ENCODE results near the gene TMEM131L.
A peak's percentile ranks its signal among the peaks of the same experiment; 100 is the strongest.

TMEM131L gene

GRCh38 chr4:153679486-153679885, 213.3 kb downstream of the TMEM131L start:
- no peaks in the 10 kb centered on the region for H3F3A ChIP-seq (ENCODE audit: insufficient read depth, low read length)
- no peak overlapping the region for H3K9ac ChIP-seq (ENCODE audit: low read length)
- H4K20me1 ChIP-seq (ENCODE audit: insufficient read depth, low read length): no peaks in the 10 kb centered on the region
- no peak for DNase-seq
- no peak overlapping the region for H3K4me2 ChIP-seq (ENCODE audit: low read depth, low read length)
- H3K9me3 ChIP-seq (replicated peaks; ENCODE audit: insufficient read depth, low read length): no peaks in the 10 kb centered on the region
- no peaks in the 10 kb centered on the region for H3K36me3 ChIP-seq (replicated peaks; ENCODE audit: insufficient read depth, low read length)
- H2AFZ ChIP-seq (ENCODE audit: low read length): no peak overlapping the region
- H3K9me2 ChIP-seq (replicated peaks; ENCODE audit: insufficient read depth, low read length): no peaks in the 10 kb centered on the region
- H3K27ac ChIP-seq (ENCODE audit: low read length): no peak overlapping the region
- no peaks in the 10 kb centered on the region; the same call in 1 of the 2 replicates for H3K27me3 ChIP-seq (replicated peaks; ENCODE audit: insufficient read depth, low read length)
- H3K4me1 ChIP-seq (ENCODE audit: low read length): no peaks in the 10 kb centered on the region
- no peaks in the 10 kb centered on the region for H3K79me2 ChIP-seq (ENCODE audit: low read length)
- TF ChIP-seq EZH2phosphoT487 (IDR thresholded peaks at IDR 0.05; ENCODE audit: low read length): no peak
- TF ChIP-seq CTCF (IDR thresholded peaks at IDR 0.05; ENCODE audit: low read length): no peak
- no peak for TF ChIP-seq EZH2 (optimal IDR thresholded peaks at IDR 0.05; ENCODE audit: low read depth, low read length)
- no peak overlapping the region for H3K4me3 ChIP-seq (ENCODE audit: low read length)

- Histone ChIP-seq H3K9ac (ENCODE audit: low read length) (no peak overlapping the region), H3K27ac (ENCODE audit: low read length) (no peak overlapping the region), H3K4me3 (ENCODE audit: low read length) (peak overlapping the region; percentile 48; the same call in 1 of the 2 replicates)
These were observed 217.6 kb downstream of the TMEM131L start for GRCh38 chr4:153683763-153684181.

GRCh38 chr4:153684182-153684970, 218.2 kb downstream of the TMEM131L start, which contains the start of gene TLR2:
Gene TLR2 (plus strand): TSS chr4:153684280. CDS start chr4:153702908, 18,628 bp downstream.
- Histone ChIP-seq H2AFZ (ENCODE audit: low read length) (peak within 1 kb of the TSS; percentile 42; the same call in 1 of the 2 replicates), H3F3A (ENCODE audit: insufficient read depth, low read length) (no peaks in the 10 kb centered on the region), H3K4me2 (ENCODE audit: low read depth, low read length) (peak within 1 kb of the TSS; percentile 65), H3K9me3 (replicated peaks; ENCODE audit: insufficient read depth, low read length) (no peaks in the 10 kb centered on the region), H3K27ac (ENCODE audit: low read length) (no peak within 1 kb of the TSS), H3K27me3 (replicated peaks; ENCODE audit: insufficient read depth, low read length) (no peaks in the 10 kb centered on the region; the same call in none of the 2 replicates), H3K4me1 (ENCODE audit: low read length) (no peaks in the 10 kb centered on the region), H3K36me3 (replicated peaks; ENCODE audit: insufficient read depth, low read length) (no peaks in the 10 kb centered on the region), H3K79me2 (ENCODE audit: low read length) (no peaks in the 10 kb centered on the region), H4K20me1 (ENCODE audit: insufficient read depth, low read length) (no peaks in the 10 kb centered on the region), H3K4me3 (ENCODE audit: low read length) (peak within 1 kb of the TSS; percentile 48), H3K9me2 (replicated peaks; ENCODE audit: insufficient read depth, low read length) (no peaks in the 10 kb centered on the region), H3K9ac (ENCODE audit: low read length) (no peak within 1 kb of the TSS)
- TF ChIP-seq CTCF (IDR thresholded peaks at IDR 0.05; ENCODE audit: low read length) (no peak), EZH2phosphoT487 (IDR thresholded peaks at IDR 0.05; ENCODE audit: low read length) (no peak), EZH2 (optimal IDR thresholded peaks at IDR 0.05; ENCODE audit: low read depth, low read length) (no peak)
- DNase-seq: peak; percentile 14

More at GRCh38 chr4:153683763-153684181, 217.6 kb downstream of the TMEM131L start:
- no peak overlapping the region for H2AFZ ChIP-seq (ENCODE audit: low read length)
- H3K27me3 ChIP-seq (replicated peaks; ENCODE audit: insufficient read depth, low read length): no peaks in the 10 kb centered on the region; the same call in none of the 2 replicates
- peak overlapping the region; percentile 65 for H3K4me2 ChIP-seq (ENCODE audit: low read depth, low read length)
- no peaks in the 10 kb centered on the region for H3K9me2 ChIP-seq (replicated peaks; ENCODE audit: insufficient read depth, low read length)
- H3F3A ChIP-seq (ENCODE audit: insufficient read depth, low read length): no peaks in the 10 kb centered on the region
- H3K9me3 ChIP-seq (replicated peaks; ENCODE audit: insufficient read depth, low read length): no peaks in the 10 kb centered on the region
- DNase-seq: no peak
- no peaks in the 10 kb centered on the region for H3K79me2 ChIP-seq (ENCODE audit: low read length)
- TF ChIP-seq CTCF (IDR thresholded peaks at IDR 0.05; ENCODE audit: low read length): no peak
- no peak for TF ChIP-seq EZH2phosphoT487 (IDR thresholded peaks at IDR 0.05; ENCODE audit: low read length)
- TF ChIP-seq EZH2 (optimal IDR thresholded peaks at IDR 0.05; ENCODE audit: low read depth, low read length): no peak
- H4K20me1 ChIP-seq (ENCODE audit: insufficient read depth, low read length): no peaks in the 10 kb centered on the region
- no peaks in the 10 kb centered on the region for H3K36me3 ChIP-seq (replicated peaks; ENCODE audit: insufficient read depth, low read length)
- H3K4me1 ChIP-seq (ENCODE audit: low read length): no peaks in the 10 kb centered on the region
